Endodermal cell (in vitro differentiated cells): ENCODE data around the gene HDAC4. TPM values are rescaled to one million over a fixed set of nuclear protein-coding genes. Genes with fewer than 3 reads are reported as not detected.

Experiments used
- DNase-seq: peaks from one replicate; pipeline ENCODE4 v3.0.0-alpha.2; 2017
- H3K27ac ChIP-seq: 2 replicates; pipeline ENCODE4 v1.5.1; 2013; ENCODE audit warnings: mild to moderate bottlenecking, low read depth, low read length, moderate library complexity
- H3K27me3 ChIP-seq: 2 replicates; pipeline ENCODE4 v1.6.1; 2013; ENCODE audit warnings: mild to moderate bottlenecking, low read length, moderate library complexity; ENCODE audit not compliant: insufficient read depth, control insufficient read depth, poor library complexity, severe bottlenecking
- H3K36me3 ChIP-seq: 2 replicates; pipeline ENCODE4 v1.7.0; 2013; ENCODE audit warnings: mild to moderate bottlenecking, low read length, moderate library complexity; ENCODE audit not compliant: control insufficient read depth, insufficient read depth
- H3K4me1 ChIP-seq: one replicate; pipeline ENCODE4 v1.7.0; 2013; ENCODE audit warnings: low read length; ENCODE audit not compliant: control insufficient read depth, insufficient read depth
- H3K4me3 ChIP-seq: 2 replicates; pipeline ENCODE4 v1.5.1; 2013; ENCODE audit warnings: mild to moderate bottlenecking, low read length, moderate library complexity
- H3K9ac ChIP-seq: 2 replicates; pipeline ENCODE4 v1.6.1; 2013; ENCODE audit warnings: mild to moderate bottlenecking, low read length, moderate library complexity; ENCODE audit not compliant: poor library complexity, severe bottlenecking; ENCODE audit errors: extremely low read depth
- H3K9me3 ChIP-seq: 2 replicates; pipeline ENCODE4 v1.6.1; 2013; ENCODE audit warnings: mild to moderate bottlenecking, low read length, moderate library complexity; ENCODE audit not compliant: control insufficient read depth
- H3K27ac Mint-ChIP-seq: 2 replicates; pipeline ENCODE4 v1.8.0; 2020; ENCODE audit warnings: mixed read lengths
- H3K27me3 Mint-ChIP-seq: 2 replicates; pipeline ENCODE4 v1.8.0; 2021; ENCODE audit warnings: mild to moderate bottlenecking, mixed read lengths; ENCODE audit not compliant: insufficient read depth
- H3K36me3 Mint-ChIP-seq: 2 replicates; pipeline ENCODE4 v1.8.0; 2020; ENCODE audit warnings: low read depth, mixed read lengths
- H3K4me1 Mint-ChIP-seq: 2 replicates; pipeline ENCODE4 v1.8.0; 2020; ENCODE audit warnings: mixed read lengths
- H3K4me3 Mint-ChIP-seq: 2 replicates; pipeline ENCODE4 v1.8.0; 2020; ENCODE audit warnings: mild to moderate bottlenecking, moderate library complexity, mixed read lengths
- H3K9me3 Mint-ChIP-seq: 2 replicates; pipeline ENCODE4 v1.8.0; 2020; ENCODE audit warnings: mild to moderate bottlenecking, mixed read lengths
- WGBS, 2 experiments: methylation state at CpG; one replicate each; pipeline versions ENCODE4 v1.1.5 to v1.1.7; 2013; ENCODE audit warnings: missing lambda C conversion rate in 2 of 2, mixed read lengths in 1 of 2; ENCODE audit not compliant: insufficient coverage in 1 of 2, insufficient read length in 1 of 2; 5-methylcytosine and 5-hydroxymethylcytosine counted together
- total RNA-seq, 2 donors: library from RNA; stranded (reverse); fragmentation: NEBNext Ultra II Directional in 1 of 2; extraction: Animal tissue kit (Norgen Biotek cat#: 25700) in 1 of 2; gene quantifications; 2 replicates in 1 of 2; 3 replicates in 1 of 2; pipeline ENCODE4 v1.2.1, GENCODE V29; 2021
- TF ChIP-seq, protein P1 (sequence below): fragments of 200-600 bp; sonication (generic); conservative IDR thresholded peaks from 2 replicates; pipeline ENCODE4 v1.5.0; 2021; ENCODE audit warnings: antibody characterized with exemption, mild to moderate bottlenecking

The HDAC4 gene
- total RNA-seq, 2 donors from 2014 or later = 45.7 to 51.2 TPM

DNA sequence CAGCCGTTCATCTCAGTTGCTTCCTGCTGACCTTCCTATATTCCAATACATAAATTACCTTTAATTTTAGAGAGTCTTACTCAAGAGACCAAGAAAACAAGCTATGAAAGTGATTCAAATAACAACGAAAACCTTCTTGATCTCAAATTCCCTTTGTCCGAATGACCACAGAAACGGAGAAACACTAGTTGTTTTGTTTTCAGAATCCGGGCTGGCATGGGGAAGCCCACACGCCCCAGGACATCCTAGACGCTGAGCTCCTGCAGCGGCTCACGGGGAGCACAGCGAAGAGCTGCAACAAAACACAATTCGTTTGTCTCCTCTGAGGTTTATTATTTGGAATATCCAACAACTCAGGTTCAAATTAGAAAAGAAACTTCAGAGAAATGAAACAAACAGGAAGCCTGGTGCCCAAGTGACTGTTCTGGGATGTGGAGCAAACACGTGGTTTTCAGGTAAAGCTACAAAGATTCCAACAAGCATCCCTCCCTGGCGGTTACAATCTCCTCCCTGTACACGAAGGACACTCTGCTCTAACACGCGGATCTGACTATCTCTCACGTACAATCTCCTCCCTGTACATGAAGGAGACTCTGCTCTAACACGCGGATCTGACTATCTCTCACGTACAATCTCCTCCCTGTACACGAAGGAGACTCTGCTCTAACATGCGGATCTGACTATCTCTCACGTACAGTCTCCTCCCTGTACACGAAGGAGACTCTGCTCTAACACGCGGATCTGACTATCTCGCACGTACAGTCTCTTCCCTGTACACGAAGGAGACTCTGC, 315.4 kb downstream of the HDAC4 start:
- Mint-ChIP-seq H3K4me3 (no peak overlapping the region), H3K36me3 (peaks cover 6% of the 10 kb centered on the region), H3K4me1 (no peaks in the 10 kb centered on the region), H3K9me3 (no peaks in the 10 kb centered on the region), H3K27ac (peak overlapping the region; percentile 16), H3K27me3 (no peaks in the 10 kb centered on the region)
- 92 to 95% methylated on average over 19 to 26 of the region's 29 CpGs for WGBS, 2 experiments
- Histone ChIP-seq H3K36me3 (no peaks in the 10 kb centered on the region), H3K4me1 (no peaks in the 10 kb centered on the region), H3K27ac (no peak overlapping the region), H3K9ac (no peak overlapping the region), H3K4me3 (no peak overlapping the region), H3K27me3 (no peaks in the 10 kb centered on the region), H3K9me3 (no peaks in the 10 kb centered on the region)
- TF ChIP-seq, protein P1, sequence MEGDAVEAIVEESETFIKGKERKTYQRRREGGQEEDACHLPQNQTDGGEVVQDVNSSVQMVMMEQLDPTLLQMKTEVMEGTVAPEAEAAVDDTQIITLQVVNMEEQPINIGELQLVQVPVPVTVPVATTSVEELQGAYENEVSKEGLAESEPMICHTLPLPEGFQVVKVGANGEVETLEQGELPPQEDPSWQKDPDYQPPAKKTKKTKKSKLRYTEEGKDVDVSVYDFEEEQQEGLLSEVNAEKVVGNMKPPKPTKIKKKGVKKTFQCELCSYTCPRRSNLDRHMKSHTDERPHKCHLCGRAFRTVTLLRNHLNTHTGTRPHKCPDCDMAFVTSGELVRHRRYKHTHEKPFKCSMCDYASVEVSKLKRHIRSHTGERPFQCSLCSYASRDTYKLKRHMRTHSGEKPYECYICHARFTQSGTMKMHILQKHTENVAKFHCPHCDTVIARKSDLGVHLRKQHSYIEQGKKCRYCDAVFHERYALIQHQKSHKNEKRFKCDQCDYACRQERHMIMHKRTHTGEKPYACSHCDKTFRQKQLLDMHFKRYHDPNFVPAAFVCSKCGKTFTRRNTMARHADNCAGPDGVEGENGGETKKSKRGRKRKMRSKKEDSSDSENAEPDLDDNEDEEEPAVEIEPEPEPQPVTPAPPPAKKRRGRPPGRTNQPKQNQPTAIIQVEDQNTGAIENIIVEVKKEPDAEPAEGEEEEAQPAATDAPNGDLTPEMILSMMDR = no peak
- DNase-seq = no peak

DNA sequence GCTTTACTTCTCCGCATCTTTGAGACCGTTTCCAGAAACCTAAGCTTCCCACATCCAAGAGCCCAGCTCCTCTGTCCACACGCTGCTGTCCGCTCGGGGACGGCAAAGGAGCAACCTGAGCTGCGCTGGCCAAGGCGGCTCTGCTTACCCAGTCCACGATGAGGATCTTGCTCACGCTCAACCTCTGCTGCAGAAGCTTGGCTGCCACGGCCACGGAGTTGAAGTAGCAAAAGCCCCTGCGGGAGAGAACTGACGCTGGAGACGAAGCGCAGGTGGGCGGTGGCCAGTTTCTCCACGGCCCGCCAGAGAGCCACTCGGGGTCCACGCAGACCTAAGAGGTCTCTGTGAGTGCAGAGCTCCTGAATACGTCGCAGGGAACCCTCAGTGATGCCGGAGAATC, 316.8 kb downstream of the HDAC4 start:
- no peaks in the 10 kb centered on the region for H3K9me3 Mint-ChIP-seq
- Histone ChIP-seq H3K27ac (no peak overlapping the region), H3K9me3 (no peaks in the 10 kb centered on the region), H3K36me3 (no peaks in the 10 kb centered on the region), H3K27me3 (no peaks in the 10 kb centered on the region), H3K9ac (no peak overlapping the region), H3K4me1 (no peaks in the 10 kb centered on the region), H3K4me3 (no peak overlapping the region)
- DNase-seq = no peak
- H3K4me1 Mint-ChIP-seq = no peaks in the 10 kb centered on the region
- H3K27me3 Mint-ChIP-seq = no peaks in the 10 kb centered on the region
- 97% methylated on average over 21 to 24 of the region's 24 CpGs for WGBS, 2 experiments
- no peak overlapping the region for H3K4me3 Mint-ChIP-seq
- peaks cover 6% of the 10 kb centered on the region for H3K36me3 Mint-ChIP-seq
- TF ChIP-seq, protein P1 = no peak
- H3K27ac Mint-ChIP-seq = no peak overlapping the region

DNA sequence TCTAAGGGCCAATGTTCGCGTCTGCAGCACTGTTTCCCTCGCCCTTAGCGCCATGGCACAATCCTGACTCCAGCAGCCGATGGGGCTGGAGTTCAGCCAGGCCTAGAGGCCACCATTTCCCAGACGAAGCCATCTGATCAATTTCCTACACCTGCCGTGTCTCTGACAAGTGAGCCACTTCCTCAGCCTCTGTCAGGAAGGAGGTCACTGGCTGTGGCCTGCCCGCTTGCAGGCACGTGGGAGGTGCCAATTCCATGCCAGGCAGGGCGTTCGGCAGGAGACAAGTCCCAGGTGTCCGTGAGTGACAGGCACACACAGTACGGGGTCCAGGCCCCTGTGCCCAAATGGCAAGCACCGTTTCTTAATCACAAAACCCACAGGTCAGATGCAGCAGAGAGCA, 318.4 kb downstream of the HDAC4 start:
- peak overlapping the region; percentile 61 for H3K27ac Mint-ChIP-seq
- no peaks in the 10 kb centered on the region for H3K9me3 Mint-ChIP-seq
- no peak overlapping the region for H3K9ac ChIP-seq
- no peaks in the 10 kb centered on the region for H3K4me1 Mint-ChIP-seq
- TF ChIP-seq, protein P1 = no peak
- no peaks in the 10 kb centered on the region for H3K36me3 ChIP-seq
- WGBS, 2 experiments = 87 to 88% methylated on average over 11 to 14 of the region's 14 CpGs
- H3K27me3 ChIP-seq = no peaks in the 10 kb centered on the region
- H3K4me3 Mint-ChIP-seq = no peak overlapping the region
- no peak overlapping the region for H3K4me3 ChIP-seq
- H3K9me3 ChIP-seq = no peaks in the 10 kb centered on the region
- H3K4me1 ChIP-seq = no peaks in the 10 kb centered on the region
- DNase-seq = no peak
- peaks cover 4% of the 10 kb centered on the region for H3K36me3 Mint-ChIP-seq
- H3K27me3 Mint-ChIP-seq = no peaks in the 10 kb centered on the region
- H3K27ac ChIP-seq = no peak overlapping the region
